GM19452 (cell line): Measurements from ENCODE around the gene SLC34A1.

Experiments
- ATAC-seq: cut with Tn5 transposase; IDR thresholded peaks from one replicate; pipeline ENCODE4 v1.9.1; 2021; ENCODE audit not compliant: unreplicated experiment

The SLC34A1 gene

GRCh38 chr5:177430140-177430951 is 46.1 kb downstream of the SLC34A1 start:
- ATAC-seq, result no peak

GRCh38 chr5:177430972-177431316 is 46.7 kb downstream of the SLC34A1 start:
- ATAC-seq, result no peak

GRCh38 chr5:177431317-177432142 is 47.3 kb downstream of the SLC34A1 start:
- peak; percentile 45 for ATAC-seq

- ATAC-seq, result no peak
Observed at GRCh38 chr5:177432143-177432838, 48.1 kb downstream of the SLC34A1 start.

GRCh38 chr5:177432839-177433657 is 48.8 kb downstream of the SLC34A1 start:
- ATAC-seq, result no peak

GRCh38 chr5:177433658-177434217 is 49.5 kb downstream of the SLC34A1 start:
- ATAC-seq, result no peak

GRCh38 chr5:177434437-177434836 is 50.2 kb downstream of the SLC34A1 start:
- no peak for ATAC-seq

- ATAC-seq, result no peak
Observed at GRCh38 chr5:177434942-177435738, 50.9 kb downstream of the SLC34A1 start.

GRCh38 chr5:177435847-177436536 is 51.8 kb downstream of the SLC34A1 start:
- ATAC-seq, result no peak

- ATAC-seq, result no peak
Observed at GRCh38 chr5:177437623-177438022, 53.4 kb downstream of the SLC34A1 start.

- no peak for ATAC-seq
Observed at GRCh38 chr5:177438468-177438867, 54.2 kb downstream of the SLC34A1 start.

- no peak for ATAC-seq
Observed at GRCh38 chr5:177439518-177440053, 55.4 kb downstream of the SLC34A1 start.

- ATAC-seq, result no peak
Observed at GRCh38 chr5:177440211-177440989, 56.2 kb downstream of the SLC34A1 start.

GRCh38 chr5:177440990-177441780 is 57.0 kb downstream of the SLC34A1 start:
- no peak for ATAC-seq

- ATAC-seq, result no peak
Observed at GRCh38 chr5:177442066-177442826, 58.0 kb downstream of the SLC34A1 start.
